ENCODE results near the gene AKAP13. TPM values are rescaled to one million over a fixed set of nuclear protein-coding genes. Genes with fewer than 3 reads are reported as not detected.

The AKAP13 gene
- total RNA-seq, 1 experiment from 2014 or later = 54.5 TPM

GRCh38 chr15:85520650-85521049 is 140.2 kb downstream of the AKAP13 start:
- ChIA-PET CTCF (no interaction called here), POLR2A (ENCODE audit: low non-redundant PET) (no interaction called here)
- intact Hi-C loops (cut with micrococcal nuclease; ENCODE audit: unreplicated experiment) = no loop called here
- Histone ChIP-seq H3K27me3 (replicated peaks; ENCODE audit: insufficient read depth, low read depth, low read length, poor library complexity) (no peaks in the 10 kb centered on the region), H3K36me3 (ENCODE audit: insufficient read depth, low read length, poor library complexity, severe bottlenecking) (no peaks in the 10 kb centered on the region), H3K4me1 (ENCODE audit: insufficient read depth, low read length, poor library complexity, severe bottlenecking) (peaks cover 11% of the 10 kb centered on the region), H3K9me3 (ENCODE audit: low read depth, low read length, poor library complexity, severe bottlenecking) (no peaks in the 10 kb centered on the region), H3K27ac (ENCODE audit: low read depth, low read length, poor library complexity, severe bottlenecking) (no peak overlapping the region), H3K4me3 (ENCODE audit: low read depth, low read length, poor library complexity, severe bottlenecking) (no peak overlapping the region)
- BruUV-seq (replicated peaks) = no TSS peak
- DNase-seq (ENCODE audit: low spot score) = no peak
- TF ChIP-seq CTCF (conservative IDR thresholded peaks at IDR 0.05; ENCODE audit: low read depth, low read length) (no peak), EZH2 (IDR thresholded peaks at IDR 0.05; ENCODE audit: borderline replicate concordance, low read depth, low read length, poor library complexity, severe bottlenecking) (no peak)

- DNase-seq (ENCODE audit: low spot score) = no peak
- no TSS peak for BruUV-seq (replicated peaks)
- peaks cover 35% of the 10 kb centered on the region for H3K4me1 ChIP-seq (ENCODE audit: insufficient read depth, low read length, poor library complexity, severe bottlenecking)
- H3K4me3 ChIP-seq (ENCODE audit: low read depth, low read length, poor library complexity, severe bottlenecking) = no peak overlapping the region
- H3K27me3 ChIP-seq (replicated peaks; ENCODE audit: insufficient read depth, low read depth, low read length, poor library complexity) = no peaks in the 10 kb centered on the region
- H3K27ac ChIP-seq (ENCODE audit: low read depth, low read length, poor library complexity, severe bottlenecking) = no peak overlapping the region
- H3K9me3 ChIP-seq (ENCODE audit: low read depth, low read length, poor library complexity, severe bottlenecking) = no peaks in the 10 kb centered on the region
- TF ChIP-seq CTCF (conservative IDR thresholded peaks at IDR 0.05; ENCODE audit: low read depth, low read length) (no peak), EZH2 (IDR thresholded peaks at IDR 0.05; ENCODE audit: borderline replicate concordance, low read depth, low read length, poor library complexity, severe bottlenecking) (no peak)
- intact Hi-C loops (cut with micrococcal nuclease; ENCODE audit: unreplicated experiment) = no loop called here
- CTCF ChIA-PET = no interaction called here
- POLR2A ChIA-PET (ENCODE audit: low non-redundant PET) = no interaction called here
- H3K36me3 ChIP-seq (ENCODE audit: insufficient read depth, low read length, poor library complexity, severe bottlenecking) = no peaks in the 10 kb centered on the region
Measured at GRCh38 chr15:85523530-85523929, 143.1 kb downstream of the AKAP13 start.

- peaks cover 28% of the 10 kb centered on the region for H3K4me1 ChIP-seq (ENCODE audit: insufficient read depth, low read length, poor library complexity, severe bottlenecking)
- intact Hi-C loops (cut with micrococcal nuclease; ENCODE audit: unreplicated experiment) = no loop called here
- CTCF ChIA-PET = no interaction called here
- DNase-seq (ENCODE audit: low spot score) = no peak
- H3K27me3 ChIP-seq (replicated peaks; ENCODE audit: insufficient read depth, low read depth, low read length, poor library complexity) = no peaks in the 10 kb centered on the region
- H3K27ac ChIP-seq (ENCODE audit: low read depth, low read length, poor library complexity, severe bottlenecking) = no peak overlapping the region
- POLR2A ChIA-PET (ENCODE audit: low non-redundant PET) = no interaction called here
- no peaks in the 10 kb centered on the region for H3K9me3 ChIP-seq (ENCODE audit: low read depth, low read length, poor library complexity, severe bottlenecking)
- no peak for TF ChIP-seq CTCF (conservative IDR thresholded peaks at IDR 0.05; ENCODE audit: low read depth, low read length)
- TF ChIP-seq EZH2 (IDR thresholded peaks at IDR 0.05; ENCODE audit: borderline replicate concordance, low read depth, low read length, poor library complexity, severe bottlenecking) = no peak
- H3K4me3 ChIP-seq (ENCODE audit: low read depth, low read length, poor library complexity, severe bottlenecking) = no peak overlapping the region
- BruUV-seq (replicated peaks) = no TSS peak
- H3K36me3 ChIP-seq (ENCODE audit: insufficient read depth, low read length, poor library complexity, severe bottlenecking) = no peaks in the 10 kb centered on the region
Measured at GRCh38 chr15:85525755-85526154, 145.4 kb downstream of the AKAP13 start.

All from A673 (cell line).